ENCODE results near the gene U2SURP. TPM values are rescaled to one million over a fixed set of nuclear protein-coding genes. Genes with fewer than 3 reads are reported as not detected.

Gene U2SURP
- total RNA-seq, 1 experiment from 2014 or later = 168 TPM

DNA sequence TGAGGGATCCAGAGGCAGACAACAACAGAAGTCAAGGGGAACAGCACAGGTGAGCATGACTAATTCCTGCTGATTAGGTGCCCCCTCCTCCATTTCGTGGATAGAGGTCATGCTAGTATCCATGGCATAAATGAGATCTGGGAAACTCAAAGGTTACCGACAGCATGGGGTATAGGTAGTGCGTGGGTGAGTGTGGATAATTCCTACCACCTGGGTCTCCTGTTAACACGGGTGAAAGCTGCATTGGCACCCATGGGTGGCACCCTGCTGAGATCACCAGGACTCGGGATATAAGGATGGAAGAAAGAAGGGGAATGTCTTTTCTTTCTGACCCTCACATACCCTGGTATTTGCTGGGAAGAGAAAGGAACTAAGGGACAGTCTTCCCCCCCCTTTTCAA, 103.8 kb downstream of the U2SURP start:
- no peak overlapping the region for H3T11ph ChIP-seq (ENCODE audit: low read length)
- H3K27me3 Mint-ChIP-seq (ENCODE audit: low read depth) = no peaks in the 10 kb centered on the region
- H3K23ac ChIP-seq (ENCODE audit: insufficient read length, low read depth, low read length) = no peak overlapping the region
- TF ChIP-seq, protein P1, sequence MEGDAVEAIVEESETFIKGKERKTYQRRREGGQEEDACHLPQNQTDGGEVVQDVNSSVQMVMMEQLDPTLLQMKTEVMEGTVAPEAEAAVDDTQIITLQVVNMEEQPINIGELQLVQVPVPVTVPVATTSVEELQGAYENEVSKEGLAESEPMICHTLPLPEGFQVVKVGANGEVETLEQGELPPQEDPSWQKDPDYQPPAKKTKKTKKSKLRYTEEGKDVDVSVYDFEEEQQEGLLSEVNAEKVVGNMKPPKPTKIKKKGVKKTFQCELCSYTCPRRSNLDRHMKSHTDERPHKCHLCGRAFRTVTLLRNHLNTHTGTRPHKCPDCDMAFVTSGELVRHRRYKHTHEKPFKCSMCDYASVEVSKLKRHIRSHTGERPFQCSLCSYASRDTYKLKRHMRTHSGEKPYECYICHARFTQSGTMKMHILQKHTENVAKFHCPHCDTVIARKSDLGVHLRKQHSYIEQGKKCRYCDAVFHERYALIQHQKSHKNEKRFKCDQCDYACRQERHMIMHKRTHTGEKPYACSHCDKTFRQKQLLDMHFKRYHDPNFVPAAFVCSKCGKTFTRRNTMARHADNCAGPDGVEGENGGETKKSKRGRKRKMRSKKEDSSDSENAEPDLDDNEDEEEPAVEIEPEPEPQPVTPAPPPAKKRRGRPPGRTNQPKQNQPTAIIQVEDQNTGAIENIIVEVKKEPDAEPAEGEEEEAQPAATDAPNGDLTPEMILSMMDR (conservative IDR thresholded peaks at IDR 0.05) = no peak
- no peaks in the 10 kb centered on the region for H3K23me2 ChIP-seq (ENCODE audit: insufficient read length, low read depth, low read length, poor library complexity, severe bottlenecking)
- peaks cover 12% of the 10 kb centered on the region for H3K9me3 ChIP-seq (ENCODE audit: control insufficient read depth, low read depth, low read length)
- no peak overlapping the region for H4K8ac ChIP-seq (replicated peaks; ENCODE audit: insufficient read length, low read depth, low read length)
- no peak overlapping the region for H3K4me2 ChIP-seq (ENCODE audit: insufficient read depth, insufficient read length, low read length)
- no peak overlapping the region for H2BK20ac ChIP-seq (ENCODE audit: low read depth, low read length, poor library complexity, severe bottlenecking)
- H3K27ac ChIP-seq (ENCODE audit: insufficient read length, low read depth, low read length) = no peak overlapping the region
- no peak overlapping the region for H4K5ac ChIP-seq (ENCODE audit: insufficient read length, low read depth, low read length)
- H2AFZ ChIP-seq (ENCODE audit: low read length) = no peak overlapping the region
- H3K9me3 Mint-ChIP-seq = peaks cover 29 to 35% of the 10 kb centered on the region in 2 experiments
- no peaks in the 10 kb centered on the region for H3K79me1 ChIP-seq (ENCODE audit: insufficient read depth, low read depth, low read length, poor library complexity, severe bottlenecking)
- no peak overlapping the region for H3K27ac Mint-ChIP-seq
- H2BK15ac ChIP-seq (ENCODE audit: low read depth, low read length) = no peak overlapping the region
- no peak overlapping the region for H3K56ac ChIP-seq (ENCODE audit: insufficient read length, low read depth, low read length)
- no CpG with 5 or more reads among the region's 5 CpGs for WGBS (ENCODE audit: extremely low coverage, insufficient read length, low lambda C conversion rate)
- no peak overlapping the region for H3K4ac ChIP-seq (ENCODE audit: low read depth, low read length)
- H3K18ac ChIP-seq (ENCODE audit: insufficient read length, low read depth, low read length) = no peak overlapping the region
- H3K79me2 ChIP-seq (ENCODE audit: insufficient read depth, low read length) = no peaks in the 10 kb centered on the region
- H4K91ac ChIP-seq (ENCODE audit: insufficient read length, low read depth, low read length) = no peak overlapping the region
- H3K4me1 ChIP-seq (ENCODE audit: insufficient read depth, low read length) = no peaks in the 10 kb centered on the region
- H3K4me3 Mint-ChIP-seq = no peak overlapping the region
- no peak overlapping the region for H2BK120ac ChIP-seq (ENCODE audit: low read depth, low read length, poor library complexity, severe bottlenecking)
- H4K20me1 ChIP-seq (ENCODE audit: control insufficient read depth, insufficient read depth, insufficient read length) = no peaks in the 10 kb centered on the region
- no peak overlapping the region for H2AK5ac ChIP-seq (ENCODE audit: insufficient read length, low read length)
- no peaks in the 10 kb centered on the region; a peak in 1 of 4 replicates for H3K4me1 Mint-ChIP-seq
- H3K9ac ChIP-seq (ENCODE audit: extremely low read depth, insufficient read length, low read length) = no peak overlapping the region
- no peaks in the 10 kb centered on the region for H3K27me3 ChIP-seq (ENCODE audit: insufficient read depth, low read length)
- H3K14ac ChIP-seq (ENCODE audit: insufficient read depth, low read length) = no peak overlapping the region
- H2BK5ac ChIP-seq (ENCODE audit: insufficient read length, low read length) = no peak overlapping the region
- DNase-seq = no peak
- no peak overlapping the region for H2BK12ac ChIP-seq (ENCODE audit: insufficient read length, low read depth, low read length)
- peaks cover 14 to 27% (median 19%) of the 10 kb centered on the region in 3 experiments for H3K36me3 Mint-ChIP-seq (ENCODE audit: insufficient read depth in 1 of 3, low read depth in 3 of 3)

Data from H9 (cell line).